ENCODE measurements around the gene CBX7.

DNA sequence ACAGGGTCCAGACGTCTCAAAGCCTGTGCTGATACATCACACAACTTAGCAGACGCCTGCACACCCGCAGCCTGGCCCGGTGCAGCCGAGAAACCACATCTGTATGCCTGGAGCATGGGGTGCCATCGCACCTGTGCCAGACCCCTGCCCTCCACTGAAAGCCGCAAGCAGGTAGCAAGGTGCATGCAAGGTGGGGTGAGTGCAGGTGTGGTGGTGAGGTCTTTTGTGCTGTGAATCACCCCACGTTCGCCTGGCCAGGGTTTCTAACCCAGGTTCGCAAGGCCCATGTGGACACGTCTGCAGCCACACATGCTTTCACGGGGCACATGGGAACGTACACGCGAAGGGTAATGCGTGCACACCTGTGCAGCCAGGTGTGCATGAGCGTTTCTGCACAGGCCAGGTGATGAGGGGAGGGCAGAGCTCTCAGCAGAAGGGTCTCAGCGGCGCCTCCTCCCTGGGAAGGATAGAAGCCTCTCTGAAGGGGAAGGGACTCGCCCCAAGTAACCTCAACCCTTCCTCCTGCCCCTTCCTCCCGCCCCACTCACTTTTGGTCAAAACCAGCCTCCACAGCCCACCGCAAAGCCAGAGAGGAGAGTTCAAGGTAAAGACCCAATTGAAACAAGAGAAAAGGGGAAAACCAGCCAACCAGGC is 19.5 kb downstream of the CBX7 start:
- TF ChIP-seq CTCF (conservative IDR thresholded peaks at IDR 0.05; ENCODE audit: low read length) (no peak), EZH2phosphoT487 (IDR thresholded peaks at IDR 0.05; ENCODE audit: borderline replicate concordance, low read depth, low read length) (no peak)

Measured in OCI-LY7 (cell line).